IMR-90 (cell line): ENCODE data around the gene SEMG2. TPM values are rescaled to one million over a fixed set of nuclear protein-coding genes. Genes with fewer than 3 reads are reported as not detected.

Experiments used
- ATAC-seq: fragments of 200-7000 bp; cut with Tn5 transposase; 2 replicates; pipeline ENCODE4 v1.9.1; 2020; ENCODE audit warnings: low read depth, mild to moderate bottlenecking, moderate library complexity
- BruUV-seq: library from RNA; stranded (reverse); fragments of 400-500 nt; replicated peaks from 2 replicates; lab custom pipeline; 2021; lab: Mats Ljungman, UMichigan
- CTCF ChIA-PET: fragments of 300-600 bp; formaldehyde crosslinking; extraction: SDS; loops from one replicate; lab custom pipeline; 2021; ENCODE audit warnings: antibody characterized with exemption; lab: Yijun Ruan, JAX
- POLR2A ChIA-PET: fragments of 300-600 bp; sonication (Branson Sonifier 250); formaldehyde crosslinking; loops from one replicate; lab custom pipeline; 2022; ENCODE audit warnings: antibody characterized with exemption; ENCODE audit not compliant: unreplicated experiment; lab: Charles Lee
- DNase-seq: peaks from one replicate; pipeline ENCODE4 v3.0.0; 2013
- H2AFZ ChIP-seq: replicated peaks from 2 replicates; pipeline ENCODE3; 2013; ENCODE audit warnings: low read length, mild to moderate bottlenecking; ENCODE audit not compliant: poor library complexity
- H2AK5ac ChIP-seq: 2 replicates; pipeline ENCODE4 v1.6.1; 2013; ENCODE audit warnings: low read depth, low read length, inconsistent platforms
- H2AK9ac ChIP-seq: replicated peaks from 2 replicates; pipeline ENCODE3; 2013; ENCODE audit warnings: mild to moderate bottlenecking, low read depth, low read length, moderate library complexity; ENCODE audit not compliant: poor library complexity
- H2BK120ac ChIP-seq: 2 replicates; pipeline ENCODE4 v1.6.1; 2013; ENCODE audit warnings: low read depth, low read length, inconsistent platforms
- H2BK15ac ChIP-seq: 3 replicates; pipeline ENCODE4 v1.6.1; 2013; ENCODE audit warnings: low read depth, low read length, inconsistent platforms
- H2BK20ac ChIP-seq: 2 replicates; pipeline ENCODE4 v1.6.1; 2013; ENCODE audit warnings: low read depth, mild to moderate bottlenecking, inconsistent platforms, low read length, moderate library complexity
- H2BK5ac ChIP-seq: 2 replicates; pipeline ENCODE4 v1.6.1; 2013; ENCODE audit warnings: mild to moderate bottlenecking, low read depth, low read length, inconsistent platforms; ENCODE audit not compliant: poor library complexity, severe bottlenecking
- H3K14ac ChIP-seq: replicated peaks from 2 replicates; pipeline ENCODE4 v1.6.1; 2013; ENCODE audit warnings: low read depth, low read length, inconsistent platforms
- H3K18ac ChIP-seq: 2 replicates; pipeline ENCODE4 v1.6.1; 2013; ENCODE audit warnings: low read depth, low read length, control low read depth
- H3K23ac ChIP-seq: 2 replicates; pipeline ENCODE4 v1.6.1; 2013; ENCODE audit warnings: low read depth, low read length, inconsistent platforms
- H3K27ac ChIP-seq: 2 replicates; pipeline ENCODE4 v1.5.1; 2013; ENCODE audit warnings: mild to moderate bottlenecking, control low read depth, low read length; ENCODE audit not compliant: insufficient read depth
- H3K27me3 ChIP-seq: 2 replicates; pipeline ENCODE4 v1.6.1; 2013; ENCODE audit warnings: low read length; ENCODE audit not compliant: control insufficient read depth, insufficient read depth
- H3K36me3 ChIP-seq: 2 replicates; pipeline ENCODE4 v1.6.1; 2013; ENCODE audit warnings: low read length, mixed read lengths; ENCODE audit not compliant: control insufficient read depth, insufficient read depth
- H3K4ac ChIP-seq: 2 replicates; pipeline ENCODE4 v1.6.1; 2013; ENCODE audit warnings: low read depth, low read length, inconsistent platforms
- H3K4me1 ChIP-seq: 2 replicates; pipeline ENCODE4 v1.6.1; 2013; ENCODE audit warnings: low read length, mixed read lengths; ENCODE audit not compliant: control insufficient read depth, insufficient read depth
- H3K4me2 ChIP-seq: 2 replicates; pipeline ENCODE4 v1.6.1; 2013; ENCODE audit warnings: low read depth, mild to moderate bottlenecking, control low read depth, low read length, moderate library complexity
- H3K4me3 ChIP-seq: 2 replicates; pipeline ENCODE4 v1.5.1; 2013; ENCODE audit warnings: low read depth, mild to moderate bottlenecking, control low read depth, low read length, moderate library complexity; ENCODE audit not compliant: insufficient read depth
- H3K56ac ChIP-seq: 2 replicates; pipeline ENCODE4 v1.6.1; 2013; ENCODE audit warnings: low read length, inconsistent platforms; ENCODE audit not compliant: insufficient read depth; ENCODE audit errors: extremely low read depth
- H3K79me1 ChIP-seq, 2 experiments: 2 replicates each; pipeline ENCODE4 v1.6.1; 2013; ENCODE audit warnings: low read length in 2 of 2, inconsistent platforms in 1 of 2, low read depth in 1 of 2
- H3K9ac ChIP-seq: 2 replicates; pipeline ENCODE4 v1.6.1; 2013; ENCODE audit warnings: low read depth, low read length, control low read depth
- H3K9me1 ChIP-seq: 2 replicates; pipeline ENCODE4 v1.6.1; 2013; ENCODE audit warnings: low read length, inconsistent platforms; ENCODE audit not compliant: insufficient read depth
- H3K9me3 ChIP-seq: 2 replicates; pipeline ENCODE4 v1.6.1; 2013; ENCODE audit warnings: low read length; ENCODE audit not compliant: control insufficient read depth, insufficient read depth
- H4K20me1 ChIP-seq: 2 replicates; pipeline ENCODE4 v1.6.1; 2013; ENCODE audit warnings: low read length, inconsistent platforms; ENCODE audit not compliant: insufficient read depth
- H4K5ac ChIP-seq: 2 replicates; pipeline ENCODE4 v1.6.1; 2013; ENCODE audit warnings: mild to moderate bottlenecking, low read depth, low read length, control low read depth
- H4K8ac ChIP-seq, 2 experiments: 2 replicates each; pipeline ENCODE4 v1.6.1; 2013; ENCODE audit warnings: low read depth in 2 of 2, low read length in 2 of 2, control low read depth in 1 of 2, inconsistent platforms in 1 of 2
- H4K91ac ChIP-seq: 2 replicates; pipeline ENCODE4 v1.6.1; 2013; ENCODE audit warnings: low read depth, low read length, inconsistent platforms; ENCODE audit not compliant: insufficient read depth
- RAD21 ChIP-seq: IDR thresholded peaks from 2 replicates; pipeline ENCODE4 v1.6.1; 2012; ENCODE audit warnings: low read length, improper control_type of control experiment
- WGBS, 2 experiments: methylation state at CpG; one replicate each; pipeline versions ENCODE4 v1.1.5 to v1.1.7; 2013; ENCODE audit warnings: missing lambda C conversion rate in 2 of 2; ENCODE audit not compliant: insufficient read length in 1 of 2; ENCODE audit errors: extremely low coverage in 2 of 2; 5-methylcytosine and 5-hydroxymethylcytosine counted together
- dilution Hi-C: fragments of 300-500 bp; cut with HindIII; formaldehyde crosslinking; loops from one replicate; pipeline ENCODE4 v1.14.3; 2018; ENCODE audit warnings: low sequenced_read_pairs; ENCODE audit not compliant: unreplicated experiment
- in situ Hi-C: fragments of 300-500 bp; cut with MboI; formaldehyde crosslinking; loops from 3 replicates; pipeline ENCODE4 v1.14.3; 2019; ENCODE audit warnings: low sequenced_read_pairs, inconsistent platforms, mixed read lengths
- intact Hi-C: fragments of 100-400 bp; cut with micrococcal nuclease; formaldehyde crosslinking; loops from 2 replicates; pipeline ENCODE4 v1.10.0; 2022
- polyA plus RNA-seq, 3 experiments: library from polyadenylated mRNA; depleted of rRNA; stranded (reverse); fragments of >200 nt; gene quantifications; 2 replicates each; pipeline ENCODE4 v1.2.3, GENCODE V29; 2012; ENCODE audit warnings: low replicate concordance in 1 of 3
- total RNA-seq: library from RNA; depleted of rRNA; stranded (reverse); fragments of >200 nt; gene quantifications from 2 replicates; pipeline ENCODE4 v1.2.3, GENCODE V29; 2012

Gene SEMG2
- total and polyA plus RNA-seq, 2 of the 4 experiments (the other 2 are of a cell fraction), result not detected

GRCh38 chr20:45268531-45268930, 47.4 kb downstream of the SEMG2 start:
- H4K91ac ChIP-seq, result no peak overlapping the region
- in situ Hi-C loops (no loop called here), dilution Hi-C loops (no loop called here), intact Hi-C loops (no loop called here)
- no peak for ATAC-seq
- H3K23ac ChIP-seq, result no peak overlapping the region
- H3K27me3 ChIP-seq, result peaks cover 4% of the 10 kb centered on the region
- H2AFZ ChIP-seq, result no peak overlapping the region
- no peak for TF ChIP-seq RAD21
- no peak for DNase-seq
- H3K14ac ChIP-seq, result no peak overlapping the region
- POLR2A ChIA-PET, result no interaction called here
- H4K5ac ChIP-seq, result no peak overlapping the region
- WGBS, 2 experiments, result no CpG with 5 or more reads among the region's 3 CpGs
- no peaks in the 10 kb centered on the region for H3K9me1 ChIP-seq
- H3K4me2 ChIP-seq, result no peak overlapping the region
- BruUV-seq, result no TSS peak
- no peak overlapping the region for H2AK5ac ChIP-seq
- H3K18ac ChIP-seq, result no peak overlapping the region
- H3K56ac ChIP-seq, result no peak overlapping the region
- H3K4me3 ChIP-seq, result no peak overlapping the region
- H2BK120ac ChIP-seq, result no peak overlapping the region
- no peak overlapping the region for H2BK20ac ChIP-seq
- H3K4me1 ChIP-seq, result no peaks in the 10 kb centered on the region
- H4K20me1 ChIP-seq, result no peaks in the 10 kb centered on the region
- CTCF ChIA-PET, result no interaction called here
- H2AK9ac ChIP-seq, result no peak overlapping the region
- H3K9ac ChIP-seq, result no peak overlapping the region
- no peaks in the 10 kb centered on the region for H3K9me3 ChIP-seq
- no peak overlapping the region for H3K4ac ChIP-seq
- H2BK5ac ChIP-seq, result no peak overlapping the region
- H2BK15ac ChIP-seq, result no peak overlapping the region
- no peak overlapping the region for H4K8ac ChIP-seq
- no peak overlapping the region for H3K27ac ChIP-seq
- H3K36me3 ChIP-seq, result no peaks in the 10 kb centered on the region
- no peaks in the 10 kb centered on the region for H3K79me1 ChIP-seq
